Stimulated activated CD8-positive, alpha-beta memory T cell treated with anti-CD3 and anti-CD28 coated beads, Interleukin-2, amount 100 ng/mL, for 48 hours (primary cell): ENCODE measurements around the gene CST11.
"Not testable (repeated sequence)": the region's sequence is repeated elsewhere in the genome, so short reads cannot be mapped to it uniquely, and the experiment has no call there.

Experiments
- DNase-seq, 2 donors: peaks; one replicate each; pipeline ENCODE4 v3.0.0-alpha.2; 2020; ENCODE audit warnings: low read depth in 2 of 2

The CST11 gene

DNA sequence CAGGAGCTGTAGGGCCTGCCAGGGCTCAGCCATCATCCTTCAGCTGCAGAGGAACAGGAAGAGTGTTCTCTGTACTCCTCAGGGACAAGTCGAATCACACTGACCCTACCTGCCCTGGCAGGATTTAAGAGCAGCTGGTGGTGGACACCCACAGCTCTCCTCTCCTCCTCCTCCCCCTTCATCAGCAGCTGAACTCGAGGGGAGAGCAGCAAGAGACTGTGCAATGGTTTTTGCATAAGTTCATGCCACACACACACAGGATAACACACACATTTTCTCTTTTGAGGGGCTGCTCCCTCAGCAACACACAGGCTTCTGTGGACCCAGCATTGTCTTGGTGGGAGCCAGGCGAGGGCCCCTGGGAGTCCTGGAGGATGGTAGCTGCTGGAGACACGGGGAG, at the start of gene CST11:
CST11 (minus strand) TSS at position 101 of the 400 bp plus-strand sequence; CDS start at position 36, 65 bp downstream.
- DNase-seq: no peak

- no peak for DNase-seq
Observed at GRCh38 chr20:23501926-23502325, 49.2 kb upstream of the CST11 start.

DNA sequence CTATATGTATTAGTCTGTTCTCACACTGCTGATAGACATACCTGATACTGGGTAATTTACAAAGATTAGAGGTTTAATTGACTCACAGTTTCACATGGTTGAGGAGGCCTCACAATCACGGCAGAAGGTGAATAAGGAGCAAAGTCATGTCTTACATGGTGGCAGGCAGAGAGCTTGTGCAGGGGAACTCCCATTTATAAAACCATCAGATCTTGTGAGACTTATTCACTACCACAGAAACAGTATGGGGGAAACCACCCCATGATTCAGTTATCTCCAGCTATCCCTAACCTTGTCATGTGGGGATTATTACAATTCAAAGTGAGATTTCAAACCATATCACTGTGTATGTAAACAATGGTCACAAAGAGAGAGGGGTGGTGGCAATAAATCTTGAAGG, 44.9 kb upstream of the CST11 start:
- no peak for DNase-seq

DNA sequence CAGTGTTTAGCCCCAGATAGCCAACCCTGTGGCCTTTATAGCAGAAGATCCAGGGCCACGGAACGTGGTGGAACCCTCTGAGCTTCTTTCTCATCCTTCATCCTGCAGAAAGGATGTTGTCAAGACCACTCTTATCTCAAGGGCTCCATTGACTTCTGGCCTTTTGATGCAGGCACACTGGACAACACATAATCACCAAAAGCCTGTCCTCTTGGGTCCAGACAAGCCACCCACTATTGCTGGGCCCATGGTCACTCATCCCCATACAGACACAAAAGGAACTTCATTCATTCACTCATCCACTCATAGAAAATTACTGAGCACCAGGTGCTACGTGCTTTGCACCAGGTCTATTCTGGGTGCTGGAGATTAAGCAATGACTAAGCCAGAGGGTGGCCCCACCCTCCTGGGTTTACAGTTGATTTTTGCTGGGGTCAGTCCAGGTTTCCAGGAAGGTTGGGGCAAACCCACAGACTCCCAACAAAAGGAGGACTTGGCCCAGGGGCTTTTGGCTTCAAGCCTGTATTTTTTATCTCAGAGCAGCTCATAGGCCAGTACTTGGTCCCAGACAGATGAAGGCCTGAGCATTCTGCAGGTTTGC, 40.6 kb upstream of the CST11 start:
- DNase-seq: no peak

GRCh38 chr20:23492292-23492691, 39.6 kb upstream of the CST11 start:
- DNase-seq: no peak

DNA sequence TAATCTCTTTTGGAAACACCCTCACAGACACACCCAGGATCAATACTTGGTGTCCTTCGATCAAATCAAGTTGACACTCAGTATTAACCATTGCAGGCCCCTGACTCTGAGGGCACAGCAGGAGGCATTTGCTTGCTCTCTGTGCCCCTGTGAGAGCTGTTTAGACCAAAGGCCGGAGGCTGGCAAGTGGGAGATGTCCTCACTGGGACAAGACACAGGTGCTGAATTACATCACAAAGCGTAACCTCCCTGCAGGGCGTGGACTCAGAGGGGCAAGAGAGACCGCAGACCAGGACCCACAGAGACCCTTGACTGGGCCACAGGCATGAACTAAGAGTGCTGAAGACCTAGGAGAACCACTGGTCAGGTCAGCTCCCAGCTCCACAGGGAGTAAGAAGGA, 38.1 kb upstream of the CST11 start, which contains the start of gene CST8:
CST8 (plus strand) TSS at position 301 of the 400 bp plus-strand sequence. CDS start 551 bp downstream, outside the sequence.
- no peak for DNase-seq

DNA sequence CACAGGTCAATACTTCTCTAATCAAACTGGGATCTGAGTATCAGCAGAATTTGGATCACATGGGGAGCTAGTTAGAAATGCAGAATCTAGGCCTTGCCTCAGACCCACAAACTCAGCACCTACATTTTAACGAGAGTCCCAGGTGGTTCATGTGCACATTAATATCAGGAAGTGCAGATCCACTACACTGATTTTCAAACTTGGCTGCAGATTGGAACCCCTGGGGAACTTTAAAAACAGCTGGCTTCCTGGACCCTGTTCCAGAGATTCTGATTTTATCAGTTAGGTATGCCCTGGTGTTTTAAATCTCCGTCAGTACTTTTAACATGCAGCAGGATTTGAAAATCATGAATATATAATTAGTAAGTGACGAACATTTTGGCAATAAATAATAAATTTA, 36.3 kb upstream of the CST11 start:
- no peak for DNase-seq

DNA sequence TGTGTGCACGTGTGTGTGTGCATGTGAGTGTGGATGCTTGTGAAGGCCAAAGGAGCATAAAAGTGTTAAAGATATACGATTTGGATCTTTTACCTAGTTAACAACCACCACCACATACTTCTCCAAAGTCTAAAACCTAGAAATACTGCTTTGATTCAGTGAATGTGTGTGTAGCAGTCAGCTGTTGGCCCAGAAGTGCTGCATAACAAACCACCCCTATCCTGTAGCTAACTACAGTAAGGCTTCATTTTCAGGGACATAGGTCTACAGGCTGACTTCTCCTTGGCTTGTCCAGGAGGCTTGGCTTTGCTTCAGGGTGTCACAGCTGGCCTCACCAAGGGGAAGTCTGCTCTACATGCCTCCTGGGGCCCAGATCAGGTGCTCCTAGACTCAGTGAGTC, 35.8 kb upstream of the CST11 start:
- no peak for DNase-seq

GRCh38 chr20:23484081-23484480, 31.4 kb upstream of the CST11 start:
- DNase-seq: no peak

DNA sequence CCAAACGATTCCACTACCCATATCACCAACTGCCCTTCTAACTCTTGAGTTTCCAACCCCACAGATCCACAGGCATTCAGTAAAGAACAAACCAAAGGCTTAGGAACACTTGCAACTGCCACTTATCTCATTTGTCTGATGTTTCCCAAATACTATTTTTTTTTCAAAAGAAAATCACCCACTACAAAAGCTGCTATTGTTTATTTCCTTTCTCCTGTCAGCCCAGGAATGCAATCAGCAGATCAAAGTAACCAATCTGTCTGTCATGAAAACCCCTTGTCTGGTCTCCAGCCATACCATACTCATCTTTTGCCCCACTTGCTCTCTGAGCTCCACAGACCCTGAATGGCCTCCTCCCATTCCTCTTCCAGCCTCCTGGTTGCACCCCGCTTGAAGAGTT, 29.5 kb upstream of the CST11 start:
- no peak for DNase-seq

- DNase-seq: no peak
Observed at GRCh38 chr20:23479043-23479442, 26.4 kb upstream of the CST11 start.

DNA sequence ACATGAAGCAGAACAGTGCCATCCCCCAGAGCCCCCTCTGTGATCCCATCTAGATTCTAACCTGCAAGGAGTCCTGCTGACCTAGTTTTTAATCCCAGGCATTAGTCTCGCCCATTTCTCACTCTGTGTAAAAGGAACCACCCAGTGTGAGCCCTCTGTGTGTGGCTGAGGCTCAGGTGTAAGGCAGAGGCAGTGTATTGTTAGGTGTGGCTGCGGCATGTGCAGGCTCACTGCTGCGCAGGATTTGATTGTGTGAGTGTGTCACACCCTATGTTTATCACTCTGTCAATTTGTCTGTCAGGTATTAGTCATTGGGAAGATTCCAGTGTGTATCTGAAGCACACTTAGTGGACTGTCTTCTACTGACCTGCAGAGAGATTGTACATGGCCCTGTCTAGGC, 24.5 kb upstream of the CST11 start:
- DNase-seq: no peak

DNA sequence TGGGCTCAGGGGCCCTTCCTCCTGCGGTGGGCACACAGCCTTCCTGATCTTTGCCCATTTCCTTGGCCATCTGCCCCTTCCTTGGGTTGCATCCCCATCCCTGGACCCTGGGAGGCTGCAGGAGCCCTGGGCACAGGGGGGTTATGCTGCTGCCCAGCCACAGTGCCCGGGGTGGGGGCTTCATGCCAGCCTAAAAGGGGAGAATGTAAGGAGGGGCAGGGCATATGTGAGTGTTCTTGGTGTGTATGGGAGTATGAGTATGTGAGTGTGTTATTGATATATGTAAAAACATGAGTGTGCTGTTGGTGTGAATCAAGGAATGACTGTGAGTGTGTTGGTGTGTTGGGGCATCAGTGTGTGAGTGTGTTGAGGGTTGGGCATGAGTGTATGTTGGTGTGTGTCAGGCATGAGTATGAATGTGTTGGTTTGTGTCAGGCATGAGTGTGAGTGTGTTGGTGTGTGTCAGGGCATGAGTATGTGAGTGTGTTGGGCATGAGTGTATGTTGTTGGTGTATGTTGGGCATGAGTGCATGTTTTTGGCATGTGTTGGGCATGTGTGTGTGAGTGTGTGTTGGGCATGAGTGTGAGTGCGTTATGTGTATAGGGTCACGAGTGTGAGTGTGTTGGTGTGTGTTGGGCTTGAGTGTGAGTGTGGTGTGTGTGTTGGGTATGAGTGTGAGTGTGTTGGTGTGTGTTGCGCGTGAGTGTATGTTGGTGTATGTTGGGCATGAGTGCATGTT, 23.5 kb upstream of the CST11 start:
- DNase-seq: no peak

GRCh38 chr20:23475395-23475794, 22.7 kb upstream of the CST11 start:
- DNase-seq: no peak

DNA sequence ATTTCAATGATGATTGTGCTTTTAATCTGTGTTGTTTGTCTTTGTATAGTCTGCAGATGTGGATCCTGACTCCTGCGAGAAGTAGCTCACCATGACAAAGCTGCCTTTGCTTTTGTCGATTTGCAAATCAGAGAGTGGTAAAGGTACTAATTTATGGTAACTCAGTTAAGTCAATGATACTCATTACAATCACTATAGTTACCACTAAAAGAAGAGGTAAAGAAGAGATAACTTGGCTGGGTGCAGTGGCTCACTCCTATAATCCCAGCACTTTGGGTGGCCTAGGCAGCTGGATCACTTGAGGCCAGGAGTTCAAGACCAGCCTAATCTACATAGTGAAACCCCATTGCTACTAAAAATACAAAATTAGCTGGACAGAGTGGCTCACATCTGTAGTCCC, 20.6 kb upstream of the CST11 start:
- DNase-seq: not testable (repeated sequence)

DNA sequence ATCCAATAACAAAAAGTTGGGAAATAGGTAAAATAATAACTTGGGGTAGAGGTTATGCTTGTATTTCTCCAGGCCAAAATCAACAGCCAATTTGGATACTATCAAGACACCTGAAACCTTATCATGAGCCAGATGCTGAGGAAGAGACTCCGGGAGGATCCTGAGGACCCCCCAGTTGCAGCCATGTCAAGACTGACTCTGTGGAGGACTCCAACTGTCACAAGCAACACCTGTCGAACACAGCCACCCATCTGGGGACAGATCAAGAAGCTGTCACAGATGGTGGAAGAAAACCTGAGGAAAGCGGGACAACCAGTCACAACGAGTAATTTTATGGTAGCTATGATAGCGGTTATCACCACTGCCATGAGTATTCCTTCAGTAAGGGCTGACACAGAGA, 19.6 kb upstream of the CST11 start:
- not testable (repeated sequence) for DNase-seq

GRCh38 chr20:23466961-23467360, 14.3 kb upstream of the CST11 start:
- not testable (repeated sequence) for DNase-seq

GRCh38 chr20:23461180-23461579, 8.5 kb upstream of the CST11 start:
- no peak for DNase-seq

- DNase-seq: no peak
Observed at GRCh38 chr20:23459461-23460150, 6.9 kb upstream of the CST11 start.

- DNase-seq: no peak
Observed at GRCh38 chr20:23456873-23457272, 4.2 kb upstream of the CST11 start.

DNA sequence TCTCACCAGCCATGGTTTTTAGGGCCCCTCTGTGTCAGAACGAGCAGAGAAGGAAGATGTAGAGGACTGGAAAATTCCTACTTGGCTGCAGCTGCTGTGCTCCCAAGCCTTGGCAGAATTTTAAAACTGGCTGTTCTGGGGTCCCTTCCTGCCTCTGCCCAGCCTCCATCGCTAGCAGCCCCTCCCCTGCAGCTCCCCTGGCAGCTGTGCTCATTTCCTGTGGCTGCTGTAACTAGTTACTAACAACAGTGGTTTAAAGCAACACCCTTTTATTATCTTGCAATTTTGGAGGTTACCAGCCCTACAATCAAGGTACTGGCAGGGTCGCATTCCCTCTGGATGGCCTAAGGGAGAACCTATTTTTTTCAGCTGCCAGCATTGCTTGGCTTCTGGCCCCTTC, 3.7 kb upstream of the CST11 start:
- no peak for DNase-seq

- DNase-seq: no peak
Observed at GRCh38 chr20:23455639-23456038, 3.0 kb upstream of the CST11 start.

- DNase-seq: no peak
Observed at GRCh38 chr20:23454816-23455215, 2.1 kb upstream of the CST11 start.
